Left renal cortex interstitium (tissue), 4 donors: Measurements from ENCODE around the gene PRR5L. TPM values are rescaled to one million over a fixed set of nuclear protein-coding genes. Genes with fewer than 3 reads are reported as not detected.

Source experiments
- DNase-seq, 4 donors: peaks; one replicate each; pipeline ENCODE4 v3.0.0-alpha.2; 2013; ENCODE audit warnings: low read depth in 4 of 4, low spot score in 2 of 4, missing footprints in 1 of 4
- polyA plus RNA-seq, 4 donors: library from polyadenylated mRNA; unstranded; fragments of 120-200 nt; gene quantifications; one replicate each; pipeline ENCODE4 v1.2.1, GENCODE V29; 2013; ENCODE audit not compliant: insufficient read length in 4 of 4

PRR5L gene
- polyA plus RNA-seq, 4 donors, result 16.0 to 24.4 (median 16.5) TPM

DNA sequence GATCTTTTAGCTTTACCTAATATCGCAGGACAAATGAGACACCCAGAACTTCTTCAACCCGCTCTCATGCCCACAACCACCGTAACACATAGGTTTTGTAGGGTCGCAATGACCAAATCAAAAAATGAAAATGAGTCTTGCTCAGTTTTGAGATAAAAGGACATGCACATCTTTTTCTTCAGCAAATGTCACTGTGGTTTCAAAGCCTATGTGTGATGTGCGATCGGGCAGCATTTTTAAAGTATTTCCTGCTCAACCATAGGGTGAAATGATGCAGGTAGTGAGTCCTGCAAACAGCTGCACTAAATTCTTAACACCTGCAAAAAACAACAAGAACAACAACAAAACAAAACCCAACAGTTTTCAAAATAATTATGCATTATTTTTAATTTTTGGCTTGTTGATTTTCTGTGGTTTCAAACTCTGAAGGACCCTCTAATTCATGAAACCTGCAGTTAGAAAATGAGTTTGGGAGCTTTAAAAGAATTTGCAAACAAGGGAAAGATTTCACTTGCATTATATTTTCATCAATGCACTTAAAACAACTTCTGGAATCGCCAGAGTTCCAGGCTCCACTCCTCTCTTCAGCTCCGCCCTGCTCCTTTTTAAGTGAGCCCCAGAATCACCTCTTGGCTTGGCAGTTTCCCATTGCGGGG lies 79.4 kb downstream of the PRR5L start:
- DNase-seq, result no peak

DNA sequence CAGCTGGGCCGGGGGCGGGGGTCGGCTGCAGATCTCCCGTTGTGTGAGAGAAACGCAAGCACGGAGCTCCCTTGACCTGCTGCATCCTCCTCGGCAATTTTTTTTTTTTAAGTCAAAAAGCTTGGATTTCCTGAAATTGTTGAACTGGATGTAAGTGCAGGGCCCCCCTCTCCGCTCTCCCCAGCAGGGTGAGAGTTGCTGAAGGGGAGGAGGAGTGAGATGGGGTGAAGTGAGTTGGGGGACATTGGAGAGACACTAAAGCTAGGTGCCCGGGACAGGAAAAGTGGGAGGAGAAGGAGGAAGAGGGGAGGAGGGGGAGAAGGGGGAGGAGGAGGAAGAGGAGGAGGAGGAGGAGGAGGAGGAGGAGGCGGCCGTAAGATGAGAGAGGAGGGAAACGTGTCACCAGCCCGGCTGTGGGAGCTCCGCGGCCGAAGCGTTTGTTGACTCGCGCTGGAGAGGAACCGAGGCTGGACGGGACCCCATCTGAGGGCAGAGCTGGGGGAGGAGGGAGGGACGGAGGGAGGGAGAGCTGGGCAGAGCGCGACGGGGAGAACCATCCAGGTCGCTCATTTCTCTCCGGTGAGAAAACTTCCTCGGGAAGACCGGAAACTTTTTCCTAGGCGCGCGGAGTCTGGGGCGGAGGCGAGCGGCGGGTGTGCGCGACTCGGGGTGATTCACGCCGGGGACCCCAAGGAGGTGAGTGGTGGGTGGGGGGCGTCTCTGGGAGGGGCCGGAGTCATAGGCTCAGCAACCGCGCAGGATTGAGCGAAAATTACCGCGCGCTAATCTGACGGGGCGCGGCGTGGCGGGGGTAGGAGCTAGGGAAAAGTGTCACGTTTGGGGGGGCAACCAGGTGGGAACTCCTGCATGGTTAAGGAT lies 80.2 kb downstream of the PRR5L start:
- DNase-seq, result no peak

DNA sequence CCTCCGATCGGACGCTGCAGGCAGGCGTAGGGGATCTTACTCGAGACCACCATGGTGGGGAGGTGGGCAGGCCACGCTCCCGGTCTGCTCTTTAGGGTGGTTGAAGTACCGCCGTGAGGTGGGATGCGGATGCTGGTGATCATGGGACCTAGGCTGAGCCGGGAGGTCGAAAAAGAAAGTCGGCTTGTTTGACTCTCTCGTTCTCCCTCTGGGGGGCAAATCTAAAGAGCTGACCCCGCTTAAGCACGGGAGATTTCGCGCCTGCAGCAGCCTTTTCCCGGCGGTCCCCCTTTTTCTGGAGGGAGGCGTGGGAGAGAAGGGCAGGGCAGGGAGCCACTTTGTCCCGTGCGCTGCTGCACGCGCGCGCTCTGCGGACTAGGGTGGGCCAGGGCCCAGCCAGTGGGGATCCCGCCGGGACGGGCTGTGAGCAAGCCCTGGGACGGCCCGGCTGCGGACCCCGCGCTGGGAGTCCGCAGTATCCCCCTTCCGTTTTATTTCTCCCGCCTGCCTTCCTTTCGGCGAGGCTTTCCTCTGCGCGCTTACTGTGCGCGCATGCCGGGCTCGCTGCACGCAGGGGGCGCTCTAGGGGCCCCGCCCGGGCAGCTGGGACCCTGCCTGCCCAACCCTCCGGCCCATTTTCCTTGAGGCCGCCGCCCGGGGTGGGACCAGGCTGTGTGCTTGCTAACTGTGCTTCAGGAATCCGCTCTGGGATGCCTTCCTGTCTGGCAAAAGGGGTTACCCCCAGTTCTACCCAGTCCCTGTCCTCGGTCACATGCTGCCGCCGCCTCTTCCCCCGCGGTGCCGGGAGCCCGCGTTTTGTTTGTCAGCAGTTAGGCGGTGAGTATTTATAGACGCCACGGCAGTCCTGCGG lies 81.0 kb downstream of the PRR5L start:
- DNase-seq, result no peak

DNA sequence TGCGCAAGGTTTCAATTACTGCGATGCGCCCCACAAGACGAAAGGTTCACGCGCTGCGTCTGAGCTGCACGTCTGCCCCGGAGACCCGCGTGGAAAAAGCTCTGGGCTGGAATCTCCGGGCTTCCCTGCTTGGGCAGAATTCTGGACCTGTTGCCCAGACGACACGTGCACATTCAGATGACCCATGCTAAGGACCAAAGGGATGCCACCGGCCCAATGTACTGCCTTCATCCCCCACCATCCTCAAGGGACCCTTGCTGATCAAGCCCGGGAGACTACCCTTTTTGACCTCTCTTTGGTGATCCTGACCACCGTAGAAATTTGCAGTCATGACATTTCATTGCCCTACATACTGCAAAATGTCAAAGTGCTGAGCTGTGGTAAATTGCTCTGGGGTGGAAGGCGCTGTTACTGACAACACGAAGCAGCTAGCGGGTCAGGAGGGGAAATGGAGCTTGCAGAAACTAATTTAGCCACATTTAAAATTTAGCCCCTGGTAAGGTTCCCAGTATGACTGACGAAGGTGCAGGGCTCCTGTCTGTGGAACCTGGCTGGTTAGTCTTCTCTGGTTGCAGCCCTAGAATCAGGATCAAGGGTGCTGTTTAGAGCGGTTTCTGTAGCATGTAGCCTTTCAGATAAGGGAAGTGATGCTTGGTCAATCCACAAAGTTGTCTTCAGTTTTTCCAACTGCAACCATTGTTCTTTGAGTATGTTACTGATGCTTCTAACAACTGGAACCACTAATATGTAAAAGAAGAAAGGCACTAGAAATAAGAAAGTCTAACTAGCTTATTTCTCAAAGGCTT lies 81.9 kb downstream of the PRR5L start:
- no peak for DNase-seq

DNA sequence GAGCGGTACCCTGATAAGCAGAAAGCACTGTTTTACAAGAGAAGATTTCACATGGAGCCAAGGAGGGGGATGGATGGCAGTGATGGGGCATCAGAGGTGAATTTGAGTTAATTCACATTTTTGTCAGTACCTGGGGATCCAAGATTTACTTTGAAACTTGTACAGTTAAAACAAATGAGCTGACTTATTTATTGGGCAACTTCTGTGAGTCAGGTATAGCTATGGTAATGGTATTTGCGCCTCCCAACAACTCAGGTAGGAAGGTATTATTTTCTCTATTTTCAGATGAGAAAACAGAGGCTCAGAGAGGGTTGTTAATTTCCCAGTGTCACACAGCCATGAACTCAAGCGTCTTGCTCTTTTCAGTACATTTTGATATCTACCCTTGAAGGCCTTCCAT lies 83.6 kb downstream of the PRR5L start:
- DNase-seq, result no peak

DNA sequence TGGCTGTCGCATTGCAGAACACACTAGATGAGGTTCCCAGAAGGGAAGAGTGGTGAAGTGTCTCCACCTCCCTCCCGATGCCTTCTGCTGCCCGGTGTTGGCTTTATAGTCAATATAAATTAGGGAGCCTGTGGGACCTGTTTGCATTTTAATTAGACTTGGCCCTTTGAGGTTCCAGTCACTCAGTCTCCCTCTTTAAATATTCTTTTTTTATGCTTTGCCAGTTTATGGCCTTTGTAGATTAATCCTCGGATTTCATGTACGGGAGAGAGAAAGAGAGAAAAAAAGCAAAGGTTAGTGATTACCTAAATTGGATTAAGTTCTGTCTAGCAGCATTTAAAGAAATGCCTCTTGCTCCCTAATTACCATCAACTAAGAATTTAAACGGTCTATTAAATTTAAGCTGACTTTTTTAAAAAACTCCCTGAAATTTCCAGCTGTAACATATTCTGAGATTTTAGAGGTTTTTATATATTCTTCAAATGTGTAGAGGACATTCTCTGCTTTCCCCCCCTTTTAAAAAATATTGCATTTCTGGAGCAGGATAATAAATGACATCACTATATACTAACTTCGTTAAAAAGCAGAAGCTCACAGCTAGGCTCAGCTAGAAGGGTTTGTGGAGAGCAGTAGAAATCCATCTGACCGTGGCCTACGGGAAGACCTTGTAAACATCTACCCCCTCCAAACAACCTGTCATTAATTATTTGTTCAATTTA lies 84.4 kb downstream of the PRR5L start:
- no peak for DNase-seq

DNA sequence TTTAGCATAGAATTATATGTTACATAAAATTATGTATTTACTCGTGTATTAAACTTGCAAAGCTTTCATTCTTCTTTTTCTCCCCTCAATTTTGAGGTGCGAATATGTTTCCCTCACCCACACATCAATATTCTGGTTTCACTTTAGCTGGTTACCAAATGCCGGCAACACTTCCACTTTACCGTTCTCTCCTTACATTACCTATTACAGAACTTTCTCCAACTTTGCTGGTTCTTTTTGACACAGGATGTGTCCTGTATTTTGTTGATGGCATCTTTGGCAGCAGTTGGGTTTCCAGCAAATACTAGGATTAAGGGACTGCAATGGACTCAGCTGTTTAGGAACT lies 84.9 kb downstream of the PRR5L start:
- DNase-seq, result no peak

DNA sequence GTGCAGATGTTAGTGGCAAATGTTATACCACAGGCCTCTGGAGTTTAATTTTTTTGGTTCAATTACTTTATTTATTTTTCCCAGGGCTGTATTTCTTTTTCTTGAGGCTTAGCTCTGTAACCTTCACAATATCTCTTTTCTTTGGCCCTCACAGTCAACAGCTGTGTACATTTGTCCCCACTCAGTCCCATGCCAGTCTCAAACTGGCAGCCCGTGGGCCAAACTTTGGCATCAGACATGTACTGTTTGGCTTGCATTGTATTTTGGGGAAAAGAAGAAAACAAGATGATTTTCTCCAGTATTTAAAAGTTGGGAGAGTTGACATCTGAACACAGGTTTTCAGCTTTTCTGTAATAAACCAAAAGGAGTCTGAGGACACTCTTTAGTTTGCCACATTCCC lies 87.1 kb downstream of the PRR5L start:
- DNase-seq, result no peak

DNA sequence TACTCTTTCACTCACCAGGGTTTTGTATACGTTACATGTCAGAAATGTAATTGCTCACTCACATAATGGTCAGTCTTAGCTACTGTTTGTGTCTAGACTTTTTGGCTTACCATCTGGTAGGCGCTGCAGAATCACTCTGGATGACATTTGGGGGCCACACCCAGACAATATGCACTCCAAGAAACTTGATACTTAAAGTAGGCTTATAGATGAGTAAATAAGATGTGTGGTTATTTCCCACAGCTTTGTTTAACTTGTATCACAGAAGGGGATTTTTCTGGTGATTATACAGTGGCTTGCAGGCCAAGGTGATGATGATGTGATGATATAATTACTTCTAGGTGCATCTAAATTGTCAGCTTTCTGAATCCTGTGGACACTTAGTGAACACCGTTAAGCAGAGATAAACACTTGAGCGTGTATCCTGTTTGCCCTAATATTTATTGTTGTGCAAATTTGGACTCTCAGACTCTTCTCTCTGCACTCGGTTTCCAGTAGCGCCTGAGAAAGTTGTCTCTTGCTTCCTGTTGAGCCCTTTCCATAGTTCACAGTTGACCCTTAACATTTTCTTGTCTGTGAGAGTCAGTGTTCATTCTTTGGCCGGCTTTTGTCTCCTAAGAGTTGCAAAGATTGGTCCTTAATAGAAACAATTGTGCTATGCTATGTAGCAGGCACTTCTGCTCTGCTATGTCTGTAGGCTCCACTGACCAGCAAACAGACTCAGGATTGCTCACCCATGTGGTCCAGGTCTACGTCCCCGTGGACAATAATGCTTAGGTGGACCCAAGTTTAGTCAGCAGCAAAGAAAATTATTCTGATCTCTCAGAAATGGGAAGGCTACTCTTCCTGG lies 89.3 kb downstream of the PRR5L start:
- DNase-seq, result no peak

DNA sequence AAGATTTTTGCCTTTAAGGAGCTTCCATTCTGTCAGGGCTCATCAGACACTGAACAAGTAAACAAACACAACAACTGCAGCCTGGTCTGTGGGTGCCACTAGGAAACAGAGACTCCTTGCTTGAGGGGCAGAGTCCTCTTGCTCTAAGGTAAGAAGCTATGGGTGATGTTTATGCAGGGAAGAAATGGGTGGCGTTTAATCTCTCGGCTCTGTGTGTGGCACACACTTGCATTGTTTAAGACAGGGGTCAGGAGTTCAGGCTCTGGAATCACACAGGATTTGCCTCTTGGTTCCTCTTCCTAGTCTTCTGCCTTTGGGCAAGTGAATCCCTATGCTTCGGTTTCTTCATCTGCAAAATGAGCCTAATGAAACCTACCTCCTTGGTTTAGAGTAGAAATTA lies 90.3 kb downstream of the PRR5L start:
- no peak for DNase-seq

DNA sequence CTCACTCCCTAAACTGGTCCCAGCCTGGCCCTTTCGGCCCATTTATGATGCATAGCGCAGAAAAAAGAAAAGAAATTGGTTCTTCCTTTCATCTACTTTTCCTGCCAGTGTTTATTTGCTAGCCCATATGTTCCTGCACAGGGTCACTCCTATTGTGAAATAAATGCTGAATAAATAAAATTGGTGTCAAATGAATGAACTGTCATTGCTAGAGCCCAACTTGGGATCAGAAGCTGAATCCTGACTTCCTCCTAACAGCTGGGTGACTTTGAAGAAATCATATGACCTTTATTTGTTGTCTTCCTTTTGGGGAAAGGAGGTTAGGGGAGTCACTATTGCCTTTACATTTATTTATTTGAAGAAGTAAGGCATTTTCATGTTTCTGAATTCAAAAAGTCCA lies 92.0 kb downstream of the PRR5L start:
- no peak for DNase-seq

DNA sequence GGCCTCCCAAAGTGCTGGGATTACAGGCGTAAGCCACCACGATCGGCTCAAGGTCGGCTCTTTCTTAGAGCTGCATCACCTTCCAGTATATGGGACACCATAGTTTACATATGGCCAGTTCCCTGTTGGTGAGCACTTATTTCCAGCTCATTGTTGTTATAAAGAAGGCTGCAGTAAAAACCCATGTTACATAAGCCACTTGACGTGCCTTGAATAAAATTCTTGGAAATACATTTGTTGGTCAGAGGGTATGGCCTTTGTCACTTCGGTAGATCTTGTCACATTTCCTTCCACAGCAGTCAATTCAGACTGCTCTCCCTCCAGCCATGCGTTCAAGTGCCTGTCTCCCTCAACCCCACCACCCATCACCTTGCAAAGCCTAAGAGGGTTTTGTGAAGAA lies 92.9 kb downstream of the PRR5L start:
- no peak for DNase-seq

DNA sequence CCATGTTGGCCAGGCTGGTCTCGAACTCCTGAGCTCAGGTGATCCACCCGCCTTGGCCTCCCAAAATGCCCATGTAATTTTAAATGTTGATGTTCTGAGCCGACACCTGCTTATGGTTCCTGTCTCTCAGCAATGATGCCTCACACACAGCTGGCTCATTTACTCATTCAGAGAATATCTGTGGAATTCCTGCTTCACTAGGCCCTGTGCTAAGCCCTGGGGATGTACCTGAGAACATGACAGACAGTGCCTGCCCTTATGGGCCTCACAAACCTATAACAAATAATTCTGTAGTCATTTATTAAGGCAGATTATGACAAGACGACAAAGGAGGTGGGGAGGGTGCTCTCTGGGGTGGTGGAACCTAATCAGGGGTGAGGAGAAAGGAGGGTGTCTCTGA lies 93.7 kb downstream of the PRR5L start:
- no peak for DNase-seq

DNA sequence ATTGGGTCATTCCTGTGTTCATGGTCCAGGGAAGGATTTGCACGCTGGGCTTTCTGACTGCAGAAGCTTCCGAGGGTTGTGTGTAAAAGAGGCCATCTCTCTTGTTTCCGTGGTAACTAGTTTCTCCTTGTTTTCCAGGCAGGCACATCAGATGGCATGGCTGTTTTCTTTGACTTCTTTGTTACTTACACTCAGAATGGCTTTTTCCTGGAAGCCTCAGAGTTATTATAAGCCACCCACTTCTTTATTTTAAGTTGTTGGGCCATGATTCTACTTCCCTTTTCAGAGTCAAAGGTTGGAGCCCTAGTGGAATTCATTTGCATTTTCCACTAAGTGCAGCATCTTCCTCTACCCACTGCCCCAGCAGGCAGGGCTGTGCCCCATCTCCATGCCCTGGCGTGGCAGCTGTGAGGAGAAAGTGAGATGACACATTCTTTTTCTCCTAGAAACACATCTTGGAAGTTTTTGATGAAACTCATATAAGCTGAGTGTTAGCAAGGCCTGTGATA lies 94.9 kb downstream of the PRR5L start:
- DNase-seq, result no peak

DNA sequence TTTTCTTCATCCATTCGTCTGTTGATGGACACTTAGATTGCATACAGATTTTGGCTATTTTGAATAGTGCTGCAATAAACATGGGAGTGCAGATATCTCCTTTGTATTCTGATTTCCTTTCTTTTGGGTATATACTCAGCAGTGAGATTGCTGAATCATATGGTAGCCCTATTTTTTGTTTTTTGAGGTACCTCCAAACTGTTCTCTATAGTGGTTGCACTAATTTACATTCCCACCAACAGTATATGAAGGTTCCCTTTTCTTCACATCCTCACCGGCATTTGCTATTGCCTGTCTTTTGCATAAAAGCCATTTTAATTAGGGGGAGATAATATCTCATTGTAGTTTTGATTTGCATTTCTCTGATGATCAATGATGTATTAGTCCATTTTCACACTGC lies 96.1 kb downstream of the PRR5L start:
- no peak for DNase-seq

DNA sequence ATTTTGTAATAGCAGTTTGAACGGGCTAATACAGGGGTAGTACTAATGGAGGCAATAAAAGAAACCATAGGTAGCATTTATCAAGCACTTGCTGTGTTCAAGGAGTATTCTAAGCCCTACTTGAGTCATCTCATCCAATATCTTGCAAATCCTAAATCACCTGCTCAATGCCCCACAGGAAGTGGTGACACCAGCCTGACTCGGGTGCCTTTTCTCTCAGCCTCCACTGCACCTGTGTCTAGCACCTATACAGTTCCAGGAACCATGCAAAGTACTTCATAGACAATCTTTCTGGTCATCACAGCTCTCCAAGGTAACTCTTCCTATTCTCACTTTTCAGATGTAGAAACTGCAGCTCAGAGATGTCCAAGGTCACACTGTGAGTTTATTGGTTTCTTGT lies 98.0 kb downstream of the PRR5L start:
- no peak for DNase-seq

DNA sequence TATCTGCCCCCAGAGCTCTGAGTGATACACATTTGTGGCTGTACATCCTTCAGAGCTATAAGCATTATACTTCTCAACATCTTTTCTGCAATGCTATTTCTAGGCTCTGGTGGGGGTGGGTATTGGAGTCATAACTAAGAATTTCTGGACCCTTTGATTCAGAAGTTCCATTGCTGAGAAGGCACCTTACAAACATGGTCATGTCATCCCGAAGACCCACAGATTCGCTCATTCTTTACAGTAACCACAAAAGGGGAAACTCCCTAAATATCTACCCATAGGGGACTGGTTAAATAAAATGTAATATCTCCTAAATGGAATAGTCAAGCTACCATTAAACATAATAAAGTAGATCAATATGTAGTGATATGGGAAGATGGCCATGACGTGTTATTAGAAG lies 98.8 kb downstream of the PRR5L start:
- DNase-seq, result no peak

DNA sequence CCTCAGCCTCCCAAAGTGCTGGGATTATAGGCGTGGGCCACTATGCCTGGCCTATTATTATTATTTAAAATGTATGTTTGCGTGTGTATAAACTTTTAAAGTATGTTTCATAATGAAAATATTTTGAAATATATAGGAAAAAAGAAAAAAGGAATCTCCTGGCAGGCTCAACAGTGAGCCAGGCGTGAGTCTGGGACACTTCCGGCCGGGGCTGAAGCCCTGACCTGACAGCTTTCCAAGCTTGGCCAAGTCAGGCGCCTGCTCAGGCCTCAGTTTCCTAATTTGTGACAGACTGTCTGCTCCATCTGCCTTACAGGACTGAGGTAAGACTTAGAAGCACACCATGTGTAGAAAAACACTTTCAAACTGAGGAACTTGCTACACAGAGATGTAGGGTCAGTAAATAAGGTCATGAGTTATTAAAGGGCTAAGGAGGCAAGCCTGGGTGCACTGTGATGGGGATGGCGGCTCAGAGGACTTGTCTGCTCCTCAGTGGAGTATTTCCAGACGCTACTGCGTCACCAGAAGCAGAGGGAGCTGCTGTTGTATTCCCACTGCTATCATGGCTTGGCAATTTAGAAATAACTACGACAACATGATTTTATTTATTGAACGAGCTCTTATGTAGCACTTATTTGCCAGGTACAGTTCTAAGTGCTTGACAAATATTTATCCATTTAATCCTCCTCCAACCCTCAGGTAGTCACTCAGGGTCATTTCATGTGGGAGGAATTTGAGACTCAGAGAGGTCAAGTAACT lies 100.1 kb downstream of the PRR5L start:
- DNase-seq, result no peak
